Measurements from ENCODE around the gene AGAP1.

AGAP1 gene

GRCh38 chr2:235665661-235666212 is 171.9 kb downstream of the AGAP1 start:
- DNase-seq (ENCODE audit: low spot score) = no peak

- DNase-seq (ENCODE audit: low spot score) = peak; percentile 2
Observed at GRCh38 chr2:235666213-235666781, 172.5 kb downstream of the AGAP1 start.

GRCh38 chr2:235668782-235669181 is 174.9 kb downstream of the AGAP1 start:
- no peak for DNase-seq (ENCODE audit: low spot score)

- DNase-seq (ENCODE audit: low spot score) = peak; percentile 6
Observed at GRCh38 chr2:235669269-235669831, 175.5 kb downstream of the AGAP1 start.

- no peak for DNase-seq (ENCODE audit: low spot score)
Observed at GRCh38 chr2:235669983-235670962, 176.4 kb downstream of the AGAP1 start.

GRCh38 chr2:235670974-235671787 is 177.3 kb downstream of the AGAP1 start:
- no peak for DNase-seq (ENCODE audit: low spot score)

- DNase-seq (ENCODE audit: low spot score) = no peak
Observed at GRCh38 chr2:235672720-235673119, 178.9 kb downstream of the AGAP1 start.

- DNase-seq (ENCODE audit: low spot score) = no peak
Observed at GRCh38 chr2:235674146-235674545, 180.3 kb downstream of the AGAP1 start.

- DNase-seq (ENCODE audit: low spot score) = no peak
Observed at GRCh38 chr2:235674812-235675211, 181.0 kb downstream of the AGAP1 start.

GRCh38 chr2:235675678-235676535 is 182.1 kb downstream of the AGAP1 start:
- no peak for DNase-seq (ENCODE audit: low spot score)

GRCh38 chr2:235676536-235676799 is 182.6 kb downstream of the AGAP1 start:
- no peak for DNase-seq (ENCODE audit: low spot score)

GRCh38 chr2:235677276-235677788 is 183.5 kb downstream of the AGAP1 start:
- no peak for DNase-seq (ENCODE audit: low spot score)

- no peak for DNase-seq (ENCODE audit: low spot score)
Observed at GRCh38 chr2:235677937-235678336, 184.1 kb downstream of the AGAP1 start.

GRCh38 chr2:235678712-235679111 is 184.9 kb downstream of the AGAP1 start:
- no peak for DNase-seq (ENCODE audit: low spot score)

- DNase-seq (ENCODE audit: low spot score) = no peak
Observed at GRCh38 chr2:235679471-235679870, 185.6 kb downstream of the AGAP1 start.

GRCh38 chr2:235685024-235685721 is 191.3 kb downstream of the AGAP1 start:
- no peak for DNase-seq (ENCODE audit: low spot score)

- no peak for DNase-seq (ENCODE audit: low spot score)
Observed at GRCh38 chr2:235688511-235689426, 194.9 kb downstream of the AGAP1 start.

- DNase-seq (ENCODE audit: low spot score) = no peak
Observed at GRCh38 chr2:235689427-235689853, 195.6 kb downstream of the AGAP1 start.

All from activated CD4-positive, alpha-beta T cell treated with anti-CD3 and anti-CD28 coated beads, Interleukin-2, Interleukin-4, amounts not matched to agents 100 ng/mL and 50 ng/mL, durations not matched to agents 16 hours and 8 hours (primary cell).